ENCODE data around the gene FBXL20. TPM values are rescaled to one million over a fixed set of nuclear protein-coding genes. Genes with fewer than 3 reads are reported as not detected.
"Not testable (repeated sequence)": the region's sequence is repeated elsewhere in the genome, so short reads cannot be mapped to it uniquely, and the experiment has no call there.

FBXL20 gene
- total RNA-seq, 1 donor from 2014 or later: 27.1 TPM

DNA sequence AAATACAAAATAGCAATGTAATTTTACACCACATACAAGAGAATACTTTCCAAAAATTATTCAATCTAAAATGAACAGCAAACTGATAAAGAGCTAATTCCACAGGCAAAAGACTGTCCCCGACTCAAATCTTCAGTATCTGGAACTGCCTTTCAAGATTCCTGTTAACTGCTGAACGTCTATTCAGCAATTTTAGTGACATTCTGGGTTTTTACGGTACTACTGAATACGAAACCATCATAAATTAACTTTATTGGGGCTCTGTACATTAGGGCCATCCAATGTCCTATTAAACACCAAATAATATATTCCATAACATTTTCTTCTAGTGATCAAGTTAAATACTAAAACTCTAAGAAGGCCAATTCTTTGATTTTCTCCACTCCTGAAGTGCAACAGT, 1.6 kb downstream of the FBXL20 start:
- DNase-seq (ENCODE audit: low spot score in 2 of 2): no peak
- Histone ChIP-seq H3K27ac (peak overlapping the region; percentile 89 to 96), H3K4me3 (peak overlapping the region in 1 of 2 donors; percentile 96), H3K27me3 (no peaks in the 10 kb centered on the region), H3K36me3 (no peaks in the 10 kb centered on the region), H3K9me3 (no peaks in the 10 kb centered on the region), H3K4me1 (peaks cover 0 to 14% of the 10 kb centered on the region in 2 donors)
- TF ChIP-seq, protein P1, sequence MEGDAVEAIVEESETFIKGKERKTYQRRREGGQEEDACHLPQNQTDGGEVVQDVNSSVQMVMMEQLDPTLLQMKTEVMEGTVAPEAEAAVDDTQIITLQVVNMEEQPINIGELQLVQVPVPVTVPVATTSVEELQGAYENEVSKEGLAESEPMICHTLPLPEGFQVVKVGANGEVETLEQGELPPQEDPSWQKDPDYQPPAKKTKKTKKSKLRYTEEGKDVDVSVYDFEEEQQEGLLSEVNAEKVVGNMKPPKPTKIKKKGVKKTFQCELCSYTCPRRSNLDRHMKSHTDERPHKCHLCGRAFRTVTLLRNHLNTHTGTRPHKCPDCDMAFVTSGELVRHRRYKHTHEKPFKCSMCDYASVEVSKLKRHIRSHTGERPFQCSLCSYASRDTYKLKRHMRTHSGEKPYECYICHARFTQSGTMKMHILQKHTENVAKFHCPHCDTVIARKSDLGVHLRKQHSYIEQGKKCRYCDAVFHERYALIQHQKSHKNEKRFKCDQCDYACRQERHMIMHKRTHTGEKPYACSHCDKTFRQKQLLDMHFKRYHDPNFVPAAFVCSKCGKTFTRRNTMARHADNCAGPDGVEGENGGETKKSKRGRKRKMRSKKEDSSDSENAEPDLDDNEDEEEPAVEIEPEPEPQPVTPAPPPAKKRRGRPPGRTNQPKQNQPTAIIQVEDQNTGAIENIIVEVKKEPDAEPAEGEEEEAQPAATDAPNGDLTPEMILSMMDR (IDR thresholded peaks at IDR 0.05): no peak
- intact Hi-C loops (cut with DNase I): loop anchor here (5.0 kb wide), 4 partner anchors 32 to 202 kb away; partner anchors contain the start of genes CACNB1 and CDK12

DNA sequence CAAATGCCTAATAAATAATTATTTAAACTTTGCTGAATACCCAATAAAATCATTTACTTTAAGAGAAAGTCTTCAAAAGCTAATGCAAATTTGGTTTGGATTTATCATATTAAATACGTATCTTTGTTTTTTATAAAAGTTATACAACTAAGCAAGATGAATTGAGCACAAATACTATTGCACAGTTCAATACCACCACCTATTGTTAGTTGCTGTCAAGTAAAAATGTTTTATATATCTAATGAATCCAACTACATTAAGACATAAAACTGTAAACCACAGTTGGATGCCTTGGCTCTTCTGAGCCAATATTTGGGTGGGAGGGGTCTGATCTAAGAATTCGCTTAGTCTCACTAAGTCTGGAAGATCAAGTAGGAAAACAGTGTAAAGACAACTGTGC, 7.7 kb downstream of the FBXL20 start:
- TF ChIP-seq, protein P1 (IDR thresholded peaks at IDR 0.05): peak; percentile 24 to 44 (median 28)
- Histone ChIP-seq H3K4me1 (peaks cover 0 to 19% of the 10 kb centered on the region in 2 donors), H3K36me3 (peaks cover under 1 to 3% of the 10 kb centered on the region in 2 donors), H3K4me3 (peak overlapping the region in 1 of 2 donors; percentile 38), H3K9me3 (no peaks in the 10 kb centered on the region), H3K27ac (peak overlapping the region; percentile 18 to 68), H3K27me3 (no peaks in the 10 kb centered on the region)
- intact Hi-C loops (cut with DNase I): no loop called here
- no peak for DNase-seq (ENCODE audit: low spot score in 2 of 2)

DNA sequence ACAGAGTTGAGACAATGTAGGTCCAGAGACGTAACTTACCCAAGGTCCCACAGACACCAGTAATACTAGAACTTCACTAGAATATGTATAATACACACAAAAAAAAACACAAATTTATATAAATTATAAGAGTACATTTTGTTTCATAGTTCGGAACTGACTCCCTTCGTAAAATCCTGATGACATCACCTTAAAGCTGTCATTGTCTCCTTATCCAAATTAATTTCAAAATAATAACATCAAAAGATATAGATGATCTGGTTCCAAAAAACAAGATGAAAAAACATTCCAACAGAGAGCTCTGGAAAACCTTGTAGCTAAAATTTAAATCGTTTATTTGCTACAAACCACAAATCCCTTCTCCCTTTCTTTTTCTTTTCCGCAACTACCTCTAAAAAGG, 10.0 kb downstream of the FBXL20 start:
- H3K36me3 ChIP-seq: peaks cover 9 to 13% of the 10 kb centered on the region in 2 donors
- intact Hi-C loops (cut with DNase I): no loop called here
- H3K4me3 ChIP-seq: no peak overlapping the region
- no peaks in the 10 kb centered on the region for H3K9me3 ChIP-seq
- DNase-seq (ENCODE audit: low spot score in 2 of 2): no peak
- H3K27ac ChIP-seq: peak overlapping the region in 1 of 2 donors; percentile 12
- TF ChIP-seq, protein P1 (IDR thresholded peaks at IDR 0.05): no peak
- H3K27me3 ChIP-seq: no peaks in the 10 kb centered on the region
- peaks cover 0 to 19% of the 10 kb centered on the region in 2 donors for H3K4me1 ChIP-seq

DNA sequence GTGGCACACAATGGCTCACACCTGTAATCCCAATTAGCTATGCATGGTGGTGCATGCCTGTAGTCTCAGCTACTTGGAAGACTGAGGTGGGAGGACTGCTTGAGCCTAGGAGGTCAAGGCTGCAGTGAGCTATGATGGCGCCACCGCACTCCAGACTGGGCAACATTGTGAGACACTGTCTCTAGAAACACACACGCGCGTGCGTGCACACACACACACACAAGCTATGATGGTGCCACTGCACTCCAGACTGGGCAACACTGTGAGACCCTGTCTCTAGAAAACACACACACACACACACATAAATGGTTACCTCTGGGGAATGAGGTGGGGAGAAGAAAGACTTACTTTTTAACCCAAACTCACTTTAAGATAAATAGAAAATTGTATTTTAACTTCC, 16.4 kb downstream of the FBXL20 start:
- Histone ChIP-seq H3K9me3 (no peaks in the 10 kb centered on the region), H3K4me3 (no peak overlapping the region), H3K4me1 (no peaks in the 10 kb centered on the region), H3K27me3 (no peaks in the 10 kb centered on the region), H3K27ac (no peak overlapping the region), H3K36me3 (peaks cover 8 to 13% of the 10 kb centered on the region in 2 donors)
- intact Hi-C loops (cut with DNase I): no loop called here
- TF ChIP-seq, protein P1 (IDR thresholded peaks at IDR 0.05): no peak
- DNase-seq (ENCODE audit: low spot score in 2 of 2): no peak

DNA sequence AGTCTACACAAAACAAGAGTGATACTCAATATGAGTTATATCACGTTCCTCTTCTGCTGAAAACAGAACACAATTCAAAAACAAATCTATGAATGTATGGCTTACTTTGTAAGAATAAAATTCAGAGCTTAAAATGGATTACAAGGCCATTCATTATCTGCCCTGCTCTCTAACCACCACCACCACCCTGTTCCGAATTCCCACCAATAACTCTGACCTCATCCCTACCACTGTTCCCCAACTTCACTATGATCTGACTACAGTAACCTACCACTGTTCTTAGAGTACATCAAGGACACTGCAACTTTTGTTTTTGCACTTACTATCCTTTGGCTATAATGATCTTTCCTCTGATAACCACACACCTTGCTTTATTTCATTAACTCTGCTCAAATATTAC, 21.3 kb downstream of the FBXL20 start:
- Histone ChIP-seq H3K36me3 (no peaks in the 10 kb centered on the region), H3K4me1 (no peaks in the 10 kb centered on the region), H3K27ac (no peak overlapping the region), H3K27me3 (no peaks in the 10 kb centered on the region), H3K9me3 (no peaks in the 10 kb centered on the region), H3K4me3 (no peak overlapping the region)
- TF ChIP-seq, protein P1 (IDR thresholded peaks at IDR 0.05): no peak
- intact Hi-C loops (cut with DNase I): no loop called here
- DNase-seq (ENCODE audit: low spot score in 2 of 2): no peak

DNA sequence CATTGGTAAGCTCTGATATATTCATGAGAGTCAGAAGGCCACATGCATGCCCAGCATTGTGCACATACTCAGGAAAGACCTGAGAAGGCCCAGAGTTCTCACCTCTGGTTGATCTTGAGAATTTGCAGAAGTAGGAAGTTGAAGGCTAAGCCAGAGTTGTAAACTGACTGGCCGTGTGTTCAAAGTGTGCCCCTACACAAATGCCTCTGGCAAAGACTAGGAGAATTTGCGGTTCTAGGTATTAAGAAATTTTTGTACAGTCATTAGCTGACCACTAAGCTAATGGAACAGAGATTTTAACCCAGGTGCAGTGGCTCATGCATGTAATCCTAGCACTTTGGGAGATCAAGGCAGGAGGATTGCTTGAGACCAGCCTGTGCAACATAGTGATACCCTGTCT, 25.0 kb downstream of the FBXL20 start:
- no peak overlapping the region for H3K27ac ChIP-seq
- TF ChIP-seq, protein P1 (IDR thresholded peaks at IDR 0.05): no peak
- no peak overlapping the region for H3K4me3 ChIP-seq
- no peaks in the 10 kb centered on the region for H3K36me3 ChIP-seq
- DNase-seq (ENCODE audit: low spot score in 2 of 2): no peak
- H3K4me1 ChIP-seq: no peaks in the 10 kb centered on the region
- H3K9me3 ChIP-seq: no peaks in the 10 kb centered on the region
- intact Hi-C loops (cut with DNase I): no loop called here
- H3K27me3 ChIP-seq: no peaks in the 10 kb centered on the region

DNA sequence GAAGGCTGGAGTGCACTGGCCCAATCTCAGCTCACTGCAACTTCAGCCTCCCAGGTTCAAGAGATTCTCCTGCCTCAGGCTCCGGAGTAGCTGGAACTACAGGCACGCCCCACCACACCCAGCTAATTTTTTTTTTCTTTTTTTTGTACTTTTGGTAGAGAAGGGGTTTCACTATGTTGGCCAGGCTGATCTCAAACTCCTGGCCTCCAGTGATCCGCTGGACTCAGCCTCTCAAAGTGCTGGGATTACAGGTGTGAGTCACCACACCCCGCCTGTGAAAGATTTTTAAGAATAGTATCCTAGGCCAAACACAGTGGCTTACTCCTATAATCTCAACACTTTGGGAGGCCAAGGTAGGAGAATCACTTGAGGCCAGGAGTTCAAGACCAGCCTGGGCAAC, 33.6 kb downstream of the FBXL20 start:
- not testable (repeated sequence) for DNase-seq (ENCODE audit: low spot score in 2 of 2); H3K9me3 ChIP-seq; H3K27me3 ChIP-seq; H3K4me3 ChIP-seq; H3K36me3 ChIP-seq
- Histone ChIP-seq H3K4me1 (peaks cover 7 to 12% of the 10 kb centered on the region in 2 donors), H3K27ac (peak overlapping the region in 1 of 2 donors; percentile 33)
- intact Hi-C loops (cut with DNase I): loop anchor here (5.0 kb wide), 2 partner anchors 34 to 86 kb away; partner anchors contain the start of gene FBXL20
